Activated T-cell treated with anti-CD3 and anti-CD28 coated beads, Interleukin-2, amount 50 U/mL, for 4 hours (primary cell): ENCODE data around the gene ZNF221. TPM values are rescaled to one million over a fixed set of nuclear protein-coding genes. Genes with fewer than 3 reads are reported as not detected.

Source experiments
- ATAC-seq, 2 donors: fragments of 200-7000 bp; cut with Tn5 transposase; one replicate each; pipeline ENCODE4 v1.10.0; 2021
- DNase-seq: peaks from one replicate; pipeline ENCODE4 v3.0.0-alpha.2; 2020
- H3K27me3 Mint-ChIP-seq: one replicate; pipeline ENCODE4 v1.8.0; 2021; ENCODE audit warnings: low read depth, mixed read lengths
- H3K36me3 Mint-ChIP-seq: one replicate; pipeline ENCODE4 v1.8.0; 2022; ENCODE audit warnings: mixed read lengths; ENCODE audit not compliant: insufficient read depth
- H3K4me1 Mint-ChIP-seq: one replicate; pipeline ENCODE4 v1.8.0; 2021; ENCODE audit warnings: low read depth, mixed read lengths
- H3K4me3 Mint-ChIP-seq: one replicate; pipeline ENCODE4 v1.8.0; 2021; ENCODE audit warnings: mild to moderate bottlenecking, moderate library complexity, mixed read lengths
- H3K9me3 Mint-ChIP-seq: one replicate; pipeline ENCODE4 v1.8.0; 2021; ENCODE audit warnings: mixed read lengths
- total RNA-seq, 3 donors: library from RNA; stranded (reverse); gene quantifications; one replicate each; pipeline ENCODE4 v1.2.1, GENCODE V29; 2021

ZNF221 gene
- total RNA-seq, 3 donors from 2014 or later: 0.28 to 0.95 (median 0.63) TPM

GRCh38 chr19:43997631-43998290, 46.7 kb downstream of the ZNF221 start:
- ATAC-seq (no peak), DNase-seq (no peak)
- Mint-ChIP-seq H3K4me1 (peaks cover 9% of the 10 kb centered on the region), H3K9me3 (peaks cover 31% of the 10 kb centered on the region), H3K36me3 (peaks cover 38% of the 10 kb centered on the region), H3K27me3 (no peaks in the 10 kb centered on the region), H3K4me3 (no peak overlapping the region)

GRCh38 chr19:44002212-44002565, 51.2 kb downstream of the ZNF221 start:
- ATAC-seq (no peak), DNase-seq (no peak)
- Mint-ChIP-seq H3K4me3 (peak overlapping the region; percentile 94), H3K27me3 (no peaks in the 10 kb centered on the region), H3K36me3 (peaks cover 21% of the 10 kb centered on the region), H3K4me1 (peaks cover 18% of the 10 kb centered on the region), H3K9me3 (peaks cover 32% of the 10 kb centered on the region)

GRCh38 chr19:44002566-44003460, 51.8 kb downstream of the ZNF221 start, which contains the start of gene ZNF230:
ZNF230 (plus strand) TSS chr19:44002957; CDS start chr19:44007079, 4,122 bp downstream.
- H3K27me3 Mint-ChIP-seq: no peaks in the 10 kb centered on the region
- H3K36me3 Mint-ChIP-seq: peaks cover 23% of the 10 kb centered on the region
- ATAC-seq (peak; percentile 100), DNase-seq (peak; percentile 72)
- H3K9me3 Mint-ChIP-seq: peaks cover 32% of the 10 kb centered on the region
- H3K4me3 Mint-ChIP-seq: peak within 1 kb of the TSS; percentile 94
- H3K4me1 Mint-ChIP-seq: peaks cover 18% of the 10 kb centered on the region

GRCh38 chr19:44003461-44004009, 52.5 kb downstream of the ZNF221 start:
- Mint-ChIP-seq H3K36me3 (peaks cover 28% of the 10 kb centered on the region), H3K9me3 (peaks cover 33% of the 10 kb centered on the region), H3K27me3 (no peaks in the 10 kb centered on the region), H3K4me3 (peak overlapping the region; percentile 94), H3K4me1 (peaks cover 18% of the 10 kb centered on the region)
- ATAC-seq: peak in 1 of 2 donors; percentile 3
- no peak for DNase-seq

GRCh38 chr19:44005973-44006372, 54.9 kb downstream of the ZNF221 start:
- peaks cover 44% of the 10 kb centered on the region for H3K9me3 Mint-ChIP-seq

GRCh38 chr19:44007473-44007872, 56.4 kb downstream of the ZNF221 start:
- no peak overlapping the region for H3K4me3 Mint-ChIP-seq
- H3K9me3 Mint-ChIP-seq: peaks cover 56% of the 10 kb centered on the region
- peaks cover 11% of the 10 kb centered on the region for H3K4me1 Mint-ChIP-seq
- ATAC-seq (no peak), DNase-seq (no peak)
- no peaks in the 10 kb centered on the region for H3K27me3 Mint-ChIP-seq
- peaks cover 63% of the 10 kb centered on the region for H3K36me3 Mint-ChIP-seq

More at GRCh38 chr19:44005973-44006372, 54.9 kb downstream of the ZNF221 start:
- Mint-ChIP-seq H3K36me3 (peaks cover 50% of the 10 kb centered on the region), H3K4me1 (peaks cover 18% of the 10 kb centered on the region), H3K27me3 (no peaks in the 10 kb centered on the region), H3K4me3 (no peak overlapping the region)
- ATAC-seq (no peak), DNase-seq (no peak)

- DNase-seq (no peak), ATAC-seq (no peak)
- peaks cover 82% of the 10 kb centered on the region for H3K9me3 Mint-ChIP-seq
- peaks cover 70% of the 10 kb centered on the region for H3K36me3 Mint-ChIP-seq
- peaks cover 3% of the 10 kb centered on the region for H3K4me1 Mint-ChIP-seq
- no peaks in the 10 kb centered on the region for H3K27me3 Mint-ChIP-seq
- H3K4me3 Mint-ChIP-seq: no peak overlapping the region
Observed at GRCh38 chr19:44010468-44010867, 59.4 kb downstream of the ZNF221 start.

Other genes with a start within 250 kb of the ZNF221 start
- not detected for gene IRGC, start 235.2 kb upstream of the ZNF221 start, total RNA-seq
- 100 to 1,000 TPM; 102 to 114 (median 109) TPM for gene SMG9, start 196.3 kb upstream of the ZNF221 start, total RNA-seq
- gene KCNN4, start 170.3 kb upstream of the ZNF221 start, total RNA-seq: 100 to 1,000 TPM in 1 of 3 donors, 10 to 100 TPM in 2; 90.6 to 123 (median 94.7) TPM
- under 1 TPM in 2 of 3 donors, not detected in 1; 0.53 to 0.87 TPM for gene LYPD5, start 148.8 kb upstream of the ZNF221 start, total RNA-seq
- gene ZNF283, start 123.9 kb upstream of the ZNF221 start, total RNA-seq: 1 to 10 TPM; 2.7 to 3.2 (median 3.0) TPM
- gene ZNF404, start 67.3 kb upstream of the ZNF221 start, total RNA-seq: under 1 TPM; 0.22 to 0.51 (median 0.34) TPM
- 1 to 10 TPM; 5.4 to 7.2 (median 5.7) TPM for gene ZNF45, start 15.9 kb upstream of the ZNF221 start, total RNA-seq
- 1 to 10 TPM; 2.4 to 4.2 (median 3.7) TPM for gene ZNF155, start 33.0 kb downstream of the ZNF221 start, total RNA-seq
- 1 to 10 TPM; 1.1 to 1.9 (median 1.8) TPM for gene ZNF230, start 51.7 kb downstream of the ZNF221 start, total RNA-seq
- gene ZNF222, start 74.2 kb downstream of the ZNF221 start, total RNA-seq: 1 to 10 TPM in 1 of 3 donors, under 1 TPM in 2; 0.40 to 1.4 (median 0.87) TPM
- gene ZNF223, start 100.8 kb downstream of the ZNF221 start, total RNA-seq: 1 to 10 TPM in 1 of 3 donors, under 1 TPM in 2; 0.50 to 1.1 (median 0.71) TPM
- 1 to 10 TPM; 1.3 to 1.5 (median 1.4) TPM for gene ZNF284, start 120.9 kb downstream of the ZNF221 start, total RNA-seq
- 1 to 10 TPM; 8.2 to 9.4 (median 8.6) TPM for gene ZNF224, start 143.1 kb downstream of the ZNF221 start, total RNA-seq
- gene ZNF225, start 162.2 kb downstream of the ZNF221 start, total RNA-seq: 1 to 10 TPM; 1.2 to 2.4 (median 1.4) TPM
- 1 to 10 TPM; 3.5 to 5.3 (median 5.2) TPM for gene ZNF234, start 190.3 kb downstream of the ZNF221 start, total RNA-seq
- 1 to 10 TPM; 5.2 to 9.7 (median 5.7) TPM for gene ZNF226, start 213.9 kb downstream of the ZNF221 start, total RNA-seq